ENCODE results near the gene GPRC5C. TPM values are rescaled to one million over a fixed set of nuclear protein-coding genes. Genes with fewer than 3 reads are reported as not detected.

Gene GPRC5C
- total RNA-seq, 1 experiment from 2014 or later, result not detected

Small RNA genes within 50 kb of the gene (small RNA-seq; reads per million reads assigned to genes)
- not detected for gene RNA5SP448

Other genes starting within 250 kb of the GPRC5C start
- 2,345 and 2,950 TPM in 2 replicates for gene RPL38, start 228.4 kb upstream of the GPRC5C start, total RNA-seq (2014; rRNA removed; shearing (Covaris generic))
- gene TTYH2, start 218.5 kb upstream of the GPRC5C start, total RNA-seq (2014; rRNA removed; shearing (Covaris generic)), result 0.40 and 1.3 TPM in 2 replicates
- gene DNAI2, start 157.9 kb upstream of the GPRC5C start, total RNA-seq (2014; rRNA removed; shearing (Covaris generic)), result not detected in 2 replicates
- gene KIF19, start 105.9 kb upstream of the GPRC5C start, total RNA-seq (2014; rRNA removed; shearing (Covaris generic)), result not detected in 2 replicates
- not detected in 2 replicates for gene BTBD17, start 70.2 kb upstream of the GPRC5C start, total RNA-seq (2014; rRNA removed; shearing (Covaris generic))
- not detected in 2 replicates for gene GPR142, start 64.6 kb upstream of the GPRC5C start, total RNA-seq (2014; rRNA removed; shearing (Covaris generic))
- gene CD300A, start 34.5 kb downstream of the GPRC5C start, total RNA-seq (2014; rRNA removed; shearing (Covaris generic)), result not detected in 2 replicates
- not detected in 2 replicates for gene CD300LB, start 99.4 kb downstream of the GPRC5C start, total RNA-seq (2014; rRNA removed; shearing (Covaris generic))
- gene CD300C, start 114.0 kb downstream of the GPRC5C start, total RNA-seq (2014; rRNA removed; shearing (Covaris generic)), result 0.17 and 0.90 TPM in 2 replicates
- gene CD300H, start 135.4 kb downstream of the GPRC5C start, total RNA-seq (2014; rRNA removed; shearing (Covaris generic)), result not detected in 2 replicates
- not detected in 2 replicates for gene CD300LD, start 160.2 kb downstream of the GPRC5C start, total RNA-seq (2014; rRNA removed; shearing (Covaris generic))
- not detected in 2 replicates for gene CD300E, start 191.7 kb downstream of the GPRC5C start, total RNA-seq (2014; rRNA removed; shearing (Covaris generic))

Measured in HT1080 (cell line).